ENCODE results near the gene KLK2. TPM values are rescaled to one million over a fixed set of nuclear protein-coding genes. Genes with fewer than 3 reads are reported as not detected.
A peak's percentile ranks its signal among the peaks of the same experiment; 100 is the strongest.

The KLK2 gene
- total and polyA plus RNA-seq, 2 of the 8 experiments (the other 6 are each of a cell fraction or from before 2014, with no cell fraction given): 0.20 TPM; not detected in 1

DNA sequence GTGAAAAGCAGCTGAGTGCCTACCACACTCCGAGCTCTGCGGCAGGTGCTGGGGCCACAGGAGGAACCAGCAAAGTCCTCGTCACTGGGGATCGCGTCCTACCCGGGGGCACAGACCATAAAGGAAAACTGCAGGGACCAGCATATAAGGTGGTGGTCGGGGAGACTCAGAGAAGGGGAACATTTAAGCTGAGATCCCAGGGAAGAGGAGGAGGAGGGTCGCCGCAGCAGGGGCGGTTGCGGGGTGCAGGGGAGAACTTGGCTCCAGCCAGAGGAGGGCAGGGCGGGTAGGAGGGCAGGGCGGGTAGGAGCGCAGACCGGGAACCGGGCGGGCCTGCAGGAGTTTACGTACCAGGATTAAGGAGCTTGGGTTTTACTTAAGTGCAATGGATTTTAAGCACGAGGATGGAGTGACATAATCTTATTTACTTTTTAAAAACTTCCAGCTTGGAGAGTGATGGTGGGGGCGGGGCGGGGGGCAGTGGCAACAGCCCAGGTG lies 38.9 kb downstream of the KLK2 start:
- H3K14ac ChIP-seq (ENCODE audit: insufficient read length): no peak overlapping the region
- ChIA-PET POLR2A (ENCODE audit: partially characterized antibody) (interaction anchor here (1.0 to 5.3 kb wide), 3 partner anchors 9 to 116 kb away, joined by 3 to 36 read pairs (median 26); no protein-coding TSS in a partner anchor), CTCF (ENCODE audit: partially characterized antibody) (interaction anchor here (0.6 to 2.3 kb wide), 3 partner anchors 10 to 183 kb away, joined by 3 to 17 read pairs (median 4); no protein-coding TSS in a partner anchor)
- 30% methylated on average over 18 of the region's 21 CpGs; no CpG with 5 or more reads in 1 of the 2 experiments for WGBS, 2 experiments (ENCODE audit: extremely low coverage in 1 of 2, insufficient coverage in 1 of 2, insufficient read length in 1 of 2, insufficient replicate concordance in 2 of 2, low coverage in 1 of 2, low lambda C conversion rate in 2 of 2, missing lambda C conversion rate in 1 of 2)
- no peak overlapping the region for H3K4ac ChIP-seq (replicated peaks; ENCODE audit: insufficient read length, low read depth, low read length)
- no peak overlapping the region for H2BK120ac ChIP-seq (replicated peaks; ENCODE audit: low read depth, low read length)
- H3K27me3 ChIP-seq (replicated peaks in 1 of 4; ENCODE audit: control insufficient read depth in 3 of 4, extremely low read depth in 1 of 4, insufficient read depth in 3 of 4, low read length in 3 of 4): peaks cover 21 to 42% (median 33%) of the 10 kb centered on the region in 4 experiments
- no peak overlapping the region for H2BK12ac ChIP-seq (ENCODE audit: low read depth, low read length)
- DNase-seq (ENCODE audit: low read depth in 1 of 2, low spot score in 2 of 2) (peak in 1 of 2 experiments; percentile 49), FAIRE-seq (no peak)
- no peak overlapping the region for H3K18ac ChIP-seq (ENCODE audit: extremely low read depth, low read length)
- no peak overlapping the region for H2BK5ac ChIP-seq (ENCODE audit: low read depth, low read length)
- H3K9ac ChIP-seq (replicated peaks in 1 of 4; ENCODE audit: extremely low read depth in 1 of 4, low read depth in 3 of 4, low read length in 3 of 4): no peak overlapping the region
- H3K36me3 ChIP-seq (ENCODE audit: control insufficient read depth in 2 of 4, insufficient read depth in 4 of 4, low read length in 3 of 4): no peaks in the 10 kb centered on the region
- no peaks in the 10 kb centered on the region for H3K79me1 ChIP-seq (ENCODE audit: low read depth, low read length)
- H3K23me2 ChIP-seq (ENCODE audit: low read depth, low read length): peaks cover 16% of the 10 kb centered on the region
- no peak overlapping the region for H4K5ac ChIP-seq (ENCODE audit: insufficient read length, low read depth, low read length)
- peak overlapping the region; percentile 80 to 91 for H3K4me2 ChIP-seq (ENCODE audit: insufficient read depth in 1 of 2, low read depth in 2 of 2, low read length in 2 of 2)
- H3K23ac ChIP-seq (ENCODE audit: insufficient read length): no peak overlapping the region
- no peak overlapping the region for H3K27ac ChIP-seq (ENCODE audit: low read depth, low read length)
- no peak overlapping the region for H4K91ac ChIP-seq (replicated peaks; ENCODE audit: insufficient read length, low read length)
- no peaks in the 10 kb centered on the region for H3K79me2 ChIP-seq (ENCODE audit: control insufficient read depth in 1 of 2, insufficient read depth in 2 of 2, low read length in 2 of 2)
- peaks cover 0 to 12% (median 8%) of the 10 kb centered on the region in 4 experiments; a peak in 5 of 7 replicates for H3K4me1 ChIP-seq (replicated peaks in 1 of 4; ENCODE audit: control insufficient read depth in 3 of 4, insufficient read depth in 4 of 4, low read length in 3 of 4)
- H2AK5ac ChIP-seq (ENCODE audit: low read depth, low read length): no peak overlapping the region
- TF ChIP-seq CHD1 (IDR thresholded peaks at IDR 0.05; ENCODE audit: low read depth, low read length) (no peak), RNF2 (IDR thresholded peaks at IDR 0.05; ENCODE audit: borderline replicate concordance, low read depth, low read length, missing control alignments, poor library complexity, severe bottlenecking) (peak; percentile 57), SUZ12 (IDR thresholded peaks at IDR 0.05; ENCODE audit: low read length) (peak; percentile 60)
- H3K9me3 ChIP-seq (ENCODE audit: insufficient read depth in 2 of 2, low read depth in 1 of 2, low read length in 1 of 2): no peaks in the 10 kb centered on the region
- peaks cover 0 to 2% of the 10 kb centered on the region in 2 experiments for H4K20me1 ChIP-seq (replicated peaks in 1 of 2; ENCODE audit: control insufficient read depth in 1 of 2, insufficient read depth in 2 of 2, low read length in 2 of 2)
- H4K8ac ChIP-seq (ENCODE audit: extremely low read depth, insufficient read depth, low read length): no peak overlapping the region
- no peak overlapping the region for H2BK15ac ChIP-seq (ENCODE audit: low read length)
- H3K4me3 ChIP-seq (ENCODE audit: extremely low read depth in 1 of 4, insufficient read depth in 2 of 4, low read depth in 3 of 4, low read length in 4 of 4): peak overlapping the region in 3 of 4 experiments; percentile 12 to 55 (median 24); a peak in 5 of 8 replicates
- H2AFZ ChIP-seq (ENCODE audit: low read length): no peak overlapping the region
- no peak overlapping the region for H2BK20ac ChIP-seq (ENCODE audit: low read length)
- H3K56ac ChIP-seq (replicated peaks; ENCODE audit: insufficient read length, low read depth, low read length): no peak overlapping the region
